ENCODE data around the gene CENPB.

GRCh38 chr20:3754276-3754630, 32.3 kb downstream of the CENPB start:
- no peak for TF ChIP-seq EZH2 (IDR thresholded peaks at IDR 0.05; ENCODE audit: insufficient read depth, poor library complexity, severe bottlenecking)
- no peak for TF ChIP-seq EZH2phosphoT487 (IDR thresholded peaks at IDR 0.05; ENCODE audit: insufficient read depth, low read depth)

Data from GM23248 (cell line).